GM23338 (cell line): ENCODE data around the gene CCDC181. TPM values are rescaled to one million over a fixed set of nuclear protein-coding genes. Genes with fewer than 3 reads are reported as not detected.

ENCODE experiments used
- EZH2 ChIP-seq: fragments of 200-600 bp; sonication (generic); IDR thresholded peaks from one replicate; pipeline ENCODE4 v1.8.0; 2017; ENCODE audit warnings: antibody characterized with exemption, mild to moderate bottlenecking, low read depth; ENCODE audit not compliant: unreplicated experiment
- EZH2phosphoT487 ChIP-seq: fragments of 200-600 bp; sonication (generic); IDR thresholded peaks from one replicate; pipeline ENCODE4 v1.8.1; 2018; ENCODE audit warnings: antibody characterized with exemption; ENCODE audit not compliant: unreplicated experiment
- STAT1 ChIP-seq: IDR thresholded peaks from one replicate; pipeline ENCODE4 v1.6.1; 2016; ENCODE audit warnings: antibody characterized with exemption; ENCODE audit not compliant: unreplicated experiment
- ZNF114 ChIP-seq: fragments of 250-450 bp; sonication (Bioruptor Pico); IDR thresholded peaks from 2 replicates; pipeline ENCODE4 v1.5.0; 2020; ENCODE audit warnings: mild to moderate bottlenecking, moderate library complexity
- ZNF331 ChIP-seq: fragments of 250-450 bp; sonication (Bioruptor Pico); IDR thresholded peaks from 2 replicates; pipeline ENCODE4 v1.5.0; 2020; ENCODE audit warnings: low read depth, mild to moderate bottlenecking, moderate library complexity
- polyA plus RNA-seq: library from polyadenylated mRNA; unstranded; fragments of >200 nt; fragmentation: Nextera tagmentation; extraction: Ambion mirVana; gene quantifications from 2 replicates; pipeline ENCODE4 v1.2.1, GENCODE V29; 2016
- total RNA-seq: library from RNA; depleted of rRNA; stranded (reverse); fragments of >200 nt; shearing (Covaris generic); gene quantifications from 2 replicates; pipeline ENCODE4 v1.2.3, GENCODE V29; 2014
- TF ChIP-seq, protein P1 (sequence below): fragments of 250-450 bp; sonication (Bioruptor Pico); IDR thresholded peaks from 2 replicates; pipeline ENCODE4 v1.5.0; 2020; ENCODE audit warnings: mild to moderate bottlenecking, moderate library complexity
- TF ChIP-seq, protein P2 (sequence below): IDR thresholded peaks from one replicate; pipeline ENCODE4 v1.6.1; 2018; ENCODE audit warnings: antibody characterized with exemption; ENCODE audit not compliant: unreplicated experiment

CCDC181 gene
- total and polyA plus RNA-seq, 2 experiments from 2014 or later = 3.4 to 9.0 TPM

DNA sequence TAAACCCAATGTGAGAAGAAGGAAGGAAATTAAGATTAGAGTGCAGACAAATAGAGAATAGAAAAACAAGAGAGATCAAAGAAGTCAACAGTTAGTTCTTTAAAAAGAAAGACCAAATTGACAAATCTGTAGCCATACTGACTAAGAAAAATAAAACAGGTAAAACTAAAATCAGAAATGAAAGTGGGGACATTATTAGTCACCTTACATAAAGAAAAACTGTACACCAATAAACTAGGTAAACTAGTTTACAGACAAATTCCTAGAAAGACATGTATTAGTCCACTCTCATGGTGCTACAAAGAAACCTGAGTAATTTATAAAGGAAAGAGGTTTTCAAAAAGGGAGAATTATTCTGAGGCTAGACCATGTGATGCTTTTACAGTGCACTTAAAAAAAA is 37.0 kb downstream of the CCDC181 start (continued):
- TF ChIP-seq, protein P1, sequence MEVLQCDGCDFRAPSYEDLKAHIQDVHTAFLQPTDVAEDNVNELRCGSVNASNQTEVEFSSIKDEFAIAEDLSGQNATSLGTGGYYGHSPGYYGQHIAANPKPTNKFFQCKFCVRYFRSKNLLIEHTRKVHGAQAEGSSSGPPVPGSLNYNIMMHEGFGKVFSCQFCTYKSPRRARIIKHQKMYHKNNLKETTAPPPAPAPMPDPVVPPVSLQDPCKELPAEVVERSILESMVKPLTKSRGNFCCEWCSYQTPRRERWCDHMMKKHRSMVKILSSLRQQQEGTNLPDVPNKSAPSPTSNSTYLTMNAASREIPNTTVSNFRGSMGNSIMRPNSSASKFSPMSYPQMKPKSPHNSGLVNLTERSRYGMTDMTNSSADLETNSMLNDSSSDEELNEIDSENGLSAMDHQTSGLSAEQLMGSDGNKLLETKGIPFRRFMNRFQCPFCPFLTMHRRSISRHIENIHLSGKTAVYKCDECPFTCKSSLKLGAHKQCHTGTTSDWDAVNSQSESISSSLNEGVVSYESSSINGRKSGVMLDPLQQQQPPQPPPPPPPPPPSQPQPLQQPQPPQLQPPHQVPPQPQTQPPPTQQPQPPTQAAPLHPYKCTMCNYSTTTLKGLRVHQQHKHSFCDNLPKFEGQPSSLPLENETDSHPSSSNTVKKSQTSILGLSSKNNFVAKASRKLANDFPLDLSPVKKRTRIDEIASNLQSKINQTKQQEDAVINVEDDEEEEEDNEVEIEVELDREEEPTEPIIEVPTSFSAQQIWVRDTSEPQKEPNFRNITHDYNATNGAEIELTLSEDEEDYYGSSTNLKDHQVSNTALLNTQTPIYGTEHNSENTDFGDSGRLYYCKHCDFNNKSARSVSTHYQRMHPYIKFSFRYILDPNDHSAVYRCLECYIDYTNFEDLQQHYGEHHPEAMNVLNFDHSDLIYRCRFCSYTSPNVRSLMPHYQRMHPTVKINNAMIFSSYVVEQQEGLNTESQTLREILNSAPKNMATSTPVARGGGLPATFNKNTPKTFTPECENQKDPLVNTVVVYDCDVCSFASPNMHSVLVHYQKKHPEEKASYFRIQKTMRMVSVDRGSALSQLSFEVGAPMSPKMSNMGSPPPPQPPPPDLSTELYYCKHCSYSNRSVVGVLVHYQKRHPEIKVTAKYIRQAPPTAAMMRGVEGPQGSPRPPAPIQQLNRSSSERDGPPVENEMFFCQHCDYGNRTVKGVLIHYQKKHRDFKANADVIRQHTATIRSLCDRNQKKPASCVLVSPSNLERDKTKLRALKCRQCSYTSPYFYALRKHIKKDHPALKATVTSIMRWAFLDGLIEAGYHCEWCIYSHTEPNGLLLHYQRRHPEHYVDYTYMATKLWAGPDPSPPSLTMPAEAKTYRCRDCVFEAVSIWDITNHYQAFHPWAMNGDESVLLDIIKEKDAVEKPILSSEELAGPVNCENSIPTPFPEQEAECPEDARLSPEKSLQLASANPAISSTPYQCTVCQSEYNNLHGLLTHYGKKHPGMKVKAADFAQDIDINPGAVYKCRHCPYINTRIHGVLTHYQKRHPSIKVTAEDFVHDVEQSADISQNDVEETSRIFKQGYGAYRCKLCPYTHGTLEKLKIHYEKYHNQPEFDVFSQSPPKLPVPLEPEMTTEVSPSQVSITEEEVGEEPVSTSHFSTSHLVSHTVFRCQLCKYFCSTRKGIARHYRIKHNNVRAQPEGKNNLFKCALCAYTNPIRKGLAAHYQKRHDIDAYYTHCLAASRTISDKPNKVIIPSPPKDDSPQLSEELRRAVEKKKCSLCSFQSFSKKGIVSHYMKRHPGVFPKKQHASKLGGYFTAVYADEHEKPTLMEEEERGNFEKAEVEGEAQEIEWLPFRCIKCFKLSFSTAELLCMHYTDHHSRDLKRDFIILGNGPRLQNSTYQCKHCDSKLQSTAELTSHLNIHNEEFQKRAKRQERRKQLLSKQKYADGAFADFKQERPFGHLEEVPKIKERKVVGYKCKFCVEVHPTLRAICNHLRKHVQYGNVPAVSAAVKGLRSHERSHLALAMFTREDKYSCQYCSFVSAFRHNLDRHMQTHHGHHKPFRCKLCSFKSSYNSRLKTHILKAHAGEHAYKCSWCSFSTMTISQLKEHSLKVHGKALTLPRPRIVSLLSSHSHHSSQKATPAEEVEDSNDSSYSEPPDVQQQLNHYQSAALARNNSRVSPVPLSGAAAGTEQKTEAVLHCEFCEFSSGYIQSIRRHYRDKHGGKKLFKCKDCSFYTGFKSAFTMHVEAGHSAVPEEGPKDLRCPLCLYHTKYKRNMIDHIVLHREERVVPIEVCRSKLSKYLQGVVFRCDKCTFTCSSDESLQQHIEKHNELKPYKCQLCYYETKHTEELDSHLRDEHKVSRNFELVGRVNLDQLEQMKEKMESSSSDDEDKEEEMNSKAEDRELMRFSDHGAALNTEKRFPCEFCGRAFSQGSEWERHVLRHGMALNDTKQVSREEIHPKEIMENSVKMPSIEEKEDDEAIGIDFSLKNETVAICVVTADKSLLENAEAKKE = no peak
- TF ChIP-seq EZH2 (no peak), EZH2phosphoT487 (no peak), ZNF331 (CRISPR knock-in tag) (no peak), STAT1 (no peak), ZNF114 (no peak)
- TF ChIP-seq, protein P2, sequence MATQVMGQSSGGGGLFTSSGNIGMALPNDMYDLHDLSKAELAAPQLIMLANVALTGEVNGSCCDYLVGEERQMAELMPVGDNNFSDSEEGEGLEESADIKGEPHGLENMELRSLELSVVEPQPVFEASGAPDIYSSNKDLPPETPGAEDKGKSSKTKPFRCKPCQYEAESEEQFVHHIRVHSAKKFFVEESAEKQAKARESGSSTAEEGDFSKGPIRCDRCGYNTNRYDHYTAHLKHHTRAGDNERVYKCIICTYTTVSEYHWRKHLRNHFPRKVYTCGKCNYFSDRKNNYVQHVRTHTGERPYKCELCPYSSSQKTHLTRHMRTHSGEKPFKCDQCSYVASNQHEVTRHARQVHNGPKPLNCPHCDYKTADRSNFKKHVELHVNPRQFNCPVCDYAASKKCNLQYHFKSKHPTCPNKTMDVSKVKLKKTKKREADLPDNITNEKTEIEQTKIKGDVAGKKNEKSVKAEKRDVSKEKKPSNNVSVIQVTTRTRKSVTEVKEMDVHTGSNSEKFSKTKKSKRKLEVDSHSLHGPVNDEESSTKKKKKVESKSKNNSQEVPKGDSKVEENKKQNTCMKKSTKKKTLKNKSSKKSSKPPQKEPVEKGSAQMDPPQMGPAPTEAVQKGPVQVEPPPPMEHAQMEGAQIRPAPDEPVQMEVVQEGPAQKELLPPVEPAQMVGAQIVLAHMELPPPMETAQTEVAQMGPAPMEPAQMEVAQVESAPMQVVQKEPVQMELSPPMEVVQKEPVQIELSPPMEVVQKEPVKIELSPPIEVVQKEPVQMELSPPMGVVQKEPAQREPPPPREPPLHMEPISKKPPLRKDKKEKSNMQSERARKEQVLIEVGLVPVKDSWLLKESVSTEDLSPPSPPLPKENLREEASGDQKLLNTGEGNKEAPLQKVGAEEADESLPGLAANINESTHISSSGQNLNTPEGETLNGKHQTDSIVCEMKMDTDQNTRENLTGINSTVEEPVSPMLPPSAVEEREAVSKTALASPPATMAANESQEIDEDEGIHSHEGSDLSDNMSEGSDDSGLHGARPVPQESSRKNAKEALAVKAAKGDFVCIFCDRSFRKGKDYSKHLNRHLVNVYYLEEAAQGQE = no peak
